H7 (cell line): ENCODE measurements around the gene SLX4IP. TPM values are rescaled to one million over a fixed set of nuclear protein-coding genes. Genes with fewer than 3 reads are reported as not detected.

Experiments
- DNase-seq: peaks from one replicate; pipeline ENCODE4 v3.0.0; 2012
- H3K27me3 ChIP-seq: 2 replicates; pipeline ENCODE4 v1.6.0; 2011; ENCODE audit warnings: mild to moderate bottlenecking, low read length; ENCODE audit not compliant: control insufficient read depth, insufficient read depth
- H3K36me3 ChIP-seq: replicated peaks from 2 replicates; pipeline ENCODE4 v1.5.1; 2011; ENCODE audit warnings: low read length; ENCODE audit not compliant: control insufficient read depth, insufficient read depth
- H3K4me3 ChIP-seq: 2 replicates; pipeline ENCODE4 v1.5.1; 2011; ENCODE audit warnings: low read depth, mild to moderate bottlenecking, control low read depth, low read length, moderate library complexity; ENCODE audit not compliant: insufficient read depth
- total RNA-seq: library from RNA; depleted of rRNA; stranded (reverse); fragments of >200 nt; shearing (Covaris generic); gene quantifications from 2 replicates; pipeline ENCODE4 v1.2.3, GENCODE V29; 2014

The SLX4IP gene
- total RNA-seq, 1 experiment from 2014 or later = 3.9 TPM

- DNase-seq = no peak
- Histone ChIP-seq H3K36me3 (no peaks in the 10 kb centered on the region), H3K4me3 (no peak overlapping the region), H3K27me3 (no peaks in the 10 kb centered on the region)
Measured at GRCh38 chr20:10466855-10467254, 31.8 kb downstream of the SLX4IP start.

- no peaks in the 10 kb centered on the region for H3K36me3 ChIP-seq
- DNase-seq = no peak
- H3K27me3 ChIP-seq = no peaks in the 10 kb centered on the region
- H3K4me3 ChIP-seq = no peak overlapping the region
Measured at GRCh38 chr20:10467681-10468339, 32.7 kb downstream of the SLX4IP start.

GRCh38 chr20:10468340-10468845 is 33.3 kb downstream of the SLX4IP start:
- Histone ChIP-seq H3K27me3 (no peaks in the 10 kb centered on the region), H3K36me3 (no peaks in the 10 kb centered on the region), H3K4me3 (no peak overlapping the region)
- no peak for DNase-seq

GRCh38 chr20:10469056-10469455 is 34.0 kb downstream of the SLX4IP start:
- no peak for DNase-seq
- H3K27me3 ChIP-seq = no peaks in the 10 kb centered on the region
- no peaks in the 10 kb centered on the region for H3K36me3 ChIP-seq
- no peak overlapping the region for H3K4me3 ChIP-seq

GRCh38 chr20:10469599-10469998 is 34.5 kb downstream of the SLX4IP start:
- Histone ChIP-seq H3K4me3 (no peak overlapping the region), H3K36me3 (no peaks in the 10 kb centered on the region), H3K27me3 (no peaks in the 10 kb centered on the region)
- DNase-seq = peak; percentile 45

- H3K36me3 ChIP-seq = no peaks in the 10 kb centered on the region
- no peak for DNase-seq
- H3K4me3 ChIP-seq = no peak overlapping the region
- H3K27me3 ChIP-seq = no peaks in the 10 kb centered on the region
Measured at GRCh38 chr20:10470276-10470675, 35.2 kb downstream of the SLX4IP start.

- Histone ChIP-seq H3K4me3 (no peak overlapping the region), H3K27me3 (no peaks in the 10 kb centered on the region)
Measured at GRCh38 chr20:10472871-10473270, 37.8 kb downstream of the SLX4IP start.

GRCh38 chr20:10474606-10475184 is 39.6 kb downstream of the SLX4IP start:
- peak; percentile 18 for DNase-seq
- Histone ChIP-seq H3K4me3 (no peak overlapping the region), H3K36me3 (no peaks in the 10 kb centered on the region), H3K27me3 (no peaks in the 10 kb centered on the region)

More at GRCh38 chr20:10472871-10473270, 37.8 kb downstream of the SLX4IP start:
- H3K36me3 ChIP-seq = no peaks in the 10 kb centered on the region
- no peak for DNase-seq

GRCh38 chr20:10475225-10475624 is 40.1 kb downstream of the SLX4IP start:
- H3K36me3 ChIP-seq = no peaks in the 10 kb centered on the region
- DNase-seq = no peak
- H3K4me3 ChIP-seq = no peak overlapping the region
- H3K27me3 ChIP-seq = no peaks in the 10 kb centered on the region

- Histone ChIP-seq H3K27me3 (no peaks in the 10 kb centered on the region), H3K4me3 (no peak overlapping the region), H3K36me3 (no peaks in the 10 kb centered on the region)
- no peak for DNase-seq
Measured at GRCh38 chr20:10476319-10476724, 41.2 kb downstream of the SLX4IP start.

- no peak overlapping the region for H3K4me3 ChIP-seq
- H3K27me3 ChIP-seq = no peaks in the 10 kb centered on the region
- H3K36me3 ChIP-seq = no peaks in the 10 kb centered on the region
- no peak for DNase-seq
Measured at GRCh38 chr20:10478205-10478604, 43.1 kb downstream of the SLX4IP start.

- Histone ChIP-seq H3K36me3 (no peaks in the 10 kb centered on the region), H3K4me3 (no peak overlapping the region), H3K27me3 (no peaks in the 10 kb centered on the region)
- no peak for DNase-seq
Measured at GRCh38 chr20:10478930-10479329, 43.8 kb downstream of the SLX4IP start.

- DNase-seq = no peak
- Histone ChIP-seq H3K4me3 (no peak overlapping the region), H3K36me3 (no peaks in the 10 kb centered on the region)
Measured at GRCh38 chr20:10481676-10482075, 46.6 kb downstream of the SLX4IP start.

GRCh38 chr20:10483691-10484090 is 48.6 kb downstream of the SLX4IP start:
- Histone ChIP-seq H3K27me3 (no peaks in the 10 kb centered on the region), H3K4me3 (no peak overlapping the region), H3K36me3 (no peaks in the 10 kb centered on the region)
- DNase-seq = no peak

More at GRCh38 chr20:10481676-10482075, 46.6 kb downstream of the SLX4IP start:
- no peaks in the 10 kb centered on the region for H3K27me3 ChIP-seq
